ENCODE results near the gene DDX39A.

GRCh38 chr19:14425696-14426138 lies 6.6 kb upstream of the DDX39A start:
- TF ChIP-seq POLR2A (IDR thresholded peaks at IDR 0.05; ENCODE audit: control extremely low read depth in 1 of 2, low read depth in 2 of 2, low read length in 2 of 2) (no peak), SP2 (IDR thresholded peaks at IDR 0.05; ENCODE audit: low read length) (no peak), BRCA1 (IDR thresholded peaks at IDR 0.05; ENCODE audit: low read depth, low read length) (no peak), CBX5 (IDR thresholded peaks at IDR 0.05; ENCODE audit: low read depth, low read length) (no peak), YY1 (IDR thresholded peaks at IDR 0.05; ENCODE audit: low read depth, low read length) (no peak), RFX5 (IDR thresholded peaks at IDR 0.05; ENCODE audit: borderline replicate concordance, low read depth, low read length) (no peak), EP300 (IDR thresholded peaks at IDR 0.05; ENCODE audit: borderline replicate concordance in 1 of 2, low read depth in 2 of 2, low read length in 2 of 2) (no peak), CBX8 (IDR thresholded peaks at IDR 0.05; ENCODE audit: borderline replicate concordance, low read depth, low read length) (no peak), EZH2 (IDR thresholded peaks at IDR 0.05; ENCODE audit: low read depth, low read length, severe bottlenecking) (no peak), POLR2AphosphoS5 (IDR thresholded peaks at IDR 0.05; ENCODE audit: low read depth, low read length) (no peak), SIN3A (conservative IDR thresholded peaks at IDR 0.05 in 1 of 2, IDR thresholded peaks at IDR 0.05 in 1 of 2; ENCODE audit: low read depth in 1 of 2, low read length in 2 of 2) (no peak), KDM1A (IDR thresholded peaks at IDR 0.05; ENCODE audit: borderline replicate concordance, low read length) (no peak)
- TF ChIP-seq, protein P1, sequence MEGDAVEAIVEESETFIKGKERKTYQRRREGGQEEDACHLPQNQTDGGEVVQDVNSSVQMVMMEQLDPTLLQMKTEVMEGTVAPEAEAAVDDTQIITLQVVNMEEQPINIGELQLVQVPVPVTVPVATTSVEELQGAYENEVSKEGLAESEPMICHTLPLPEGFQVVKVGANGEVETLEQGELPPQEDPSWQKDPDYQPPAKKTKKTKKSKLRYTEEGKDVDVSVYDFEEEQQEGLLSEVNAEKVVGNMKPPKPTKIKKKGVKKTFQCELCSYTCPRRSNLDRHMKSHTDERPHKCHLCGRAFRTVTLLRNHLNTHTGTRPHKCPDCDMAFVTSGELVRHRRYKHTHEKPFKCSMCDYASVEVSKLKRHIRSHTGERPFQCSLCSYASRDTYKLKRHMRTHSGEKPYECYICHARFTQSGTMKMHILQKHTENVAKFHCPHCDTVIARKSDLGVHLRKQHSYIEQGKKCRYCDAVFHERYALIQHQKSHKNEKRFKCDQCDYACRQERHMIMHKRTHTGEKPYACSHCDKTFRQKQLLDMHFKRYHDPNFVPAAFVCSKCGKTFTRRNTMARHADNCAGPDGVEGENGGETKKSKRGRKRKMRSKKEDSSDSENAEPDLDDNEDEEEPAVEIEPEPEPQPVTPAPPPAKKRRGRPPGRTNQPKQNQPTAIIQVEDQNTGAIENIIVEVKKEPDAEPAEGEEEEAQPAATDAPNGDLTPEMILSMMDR (IDR thresholded peaks at IDR 0.05; ENCODE audit: control extremely low read depth in 1 of 3, insufficient read depth in 1 of 3, low read depth in 1 of 3, low read length in 3 of 3): no peak

All from H1 (cell line).